Body of pancreas (tissue), 4 donors: Measurements from ENCODE around the gene SPG11.

Experiments used
- CTCF ChIP-seq, 7 experiments: fragments of 450-650 bp in 4 of 7; fragments of 200-600 bp in 3 of 7; sonication (generic) in 3 of 7; IDR thresholded peaks; one replicate each; pipeline ENCODE4 v1.5.1; 2016 to 2019; ENCODE audit warnings: antibody characterized with exemption in 7 of 7
- POLR2A ChIP-seq, 3 donors: fragments of 450-650 bp; IDR thresholded peaks; one replicate each; pipeline ENCODE4 v1.6.1; 2016; ENCODE audit warnings: antibody characterized with exemption in 3 of 3, mild to moderate bottlenecking in 2 of 3

GRCh38 chr15:44536302-44536961 lies 127.0 kb downstream of the SPG11 start:
- TF ChIP-seq CTCF (IDR thresholded peaks at IDR 0.05) = peak; percentile 19 to 72 (median 60)
- peak; percentile 34 to 89 (median 86) for TF ChIP-seq POLR2A (IDR thresholded peaks at IDR 0.05)
